Spleen (tissue), 7 donors: ENCODE data around the gene TAF10.

Experiments used
- CTCF ChIP-seq, 11 experiments: fragments of 200-600 bp in 7 of 11; fragments of 450-650 bp in 4 of 11; sonication (generic) in 4 of 11; IDR thresholded peaks in 8 of 11; conservative IDR thresholded peaks in 3 of 11; 1 replicate in 7 of 11; 2 replicates in 4 of 11; pipeline versions ENCODE4 v1.4.0 to v1.8.0; 2016 to 2021; ENCODE audit warnings: antibody characterized with exemption in 11 of 11, inconsistent platforms in 4 of 11, mild to moderate bottlenecking in 1 of 11
- POLR2A ChIP-seq, 3 donors: fragments of 450-650 bp; IDR thresholded peaks; one replicate each; pipeline ENCODE4 v1.5.1; 2017; ENCODE audit warnings: antibody characterized with exemption in 3 of 3, mild to moderate bottlenecking in 1 of 3
- POLR2AphosphoS5 ChIP-seq, 3 donors: sonication (generic); formaldehyde crosslinking; IDR thresholded peaks; one replicate each; pipeline ENCODE4 v1.5.1; 2017; ENCODE audit warnings: antibody characterized with exemption in 3 of 3
- donor health status: DM: no; HTN: no; CAD: no; lungs with moderate emphysema.
- donor health status: DM: no; HTN: no; CAD: no.
- donor health status: DM: no; HTN: no; CAD: no.

GRCh38 chr11:6655020-6655789, 43.2 kb upstream of the TAF10 start:
- no peak for TF ChIP-seq CTCF (IDR thresholded peaks at IDR 0.05 in 8 of 11, conservative IDR thresholded peaks at IDR 0.05 in 3 of 11)
- peak in 2 of 3 donors; percentile 45 to 52 for TF ChIP-seq POLR2AphosphoS5 (IDR thresholded peaks at IDR 0.05)
- TF ChIP-seq POLR2A (IDR thresholded peaks at IDR 0.05), result no peak
